ENCODE results near the gene MYCBP2.

DNA sequence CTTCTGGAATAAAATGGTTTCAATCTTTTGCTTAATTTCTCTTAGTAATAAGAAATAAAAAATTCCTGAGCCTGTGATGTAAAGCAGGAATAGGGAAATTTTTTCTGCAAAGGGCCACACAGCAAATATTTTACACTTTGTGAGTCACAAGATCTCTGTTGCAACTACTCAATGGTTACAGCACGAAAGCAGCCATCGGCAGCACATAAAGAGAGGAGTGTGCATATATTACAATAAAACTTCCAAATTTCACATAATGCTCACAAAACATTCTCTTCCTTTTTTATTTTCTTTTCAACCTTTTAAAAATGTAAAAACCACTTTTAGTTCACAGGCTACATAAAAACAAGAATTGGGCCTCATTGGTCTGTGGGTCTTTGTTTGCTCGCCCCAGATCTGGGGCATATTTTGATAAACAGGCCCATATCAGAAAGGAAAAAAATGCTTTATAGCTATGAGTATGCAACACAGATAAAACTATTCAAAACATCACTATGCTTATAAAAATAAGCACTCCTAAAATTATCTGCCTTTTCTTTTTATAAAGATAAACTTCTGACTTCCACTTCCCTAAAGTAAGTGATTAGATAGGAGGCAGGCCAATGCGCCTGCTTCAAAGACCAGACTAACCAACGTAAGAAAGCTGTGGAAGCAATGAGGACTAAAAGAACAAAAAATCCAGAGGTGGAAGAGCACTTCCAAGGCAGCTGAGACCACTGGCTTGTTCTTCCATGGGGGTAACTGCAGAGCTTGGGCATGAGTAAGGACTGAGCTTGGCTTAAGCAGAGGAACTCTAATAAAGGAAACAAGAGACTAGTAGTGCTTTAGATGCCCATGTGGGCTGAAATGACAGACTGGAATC is 26.5 kb downstream of the MYCBP2 start:
- TF ChIP-seq, protein P1, sequence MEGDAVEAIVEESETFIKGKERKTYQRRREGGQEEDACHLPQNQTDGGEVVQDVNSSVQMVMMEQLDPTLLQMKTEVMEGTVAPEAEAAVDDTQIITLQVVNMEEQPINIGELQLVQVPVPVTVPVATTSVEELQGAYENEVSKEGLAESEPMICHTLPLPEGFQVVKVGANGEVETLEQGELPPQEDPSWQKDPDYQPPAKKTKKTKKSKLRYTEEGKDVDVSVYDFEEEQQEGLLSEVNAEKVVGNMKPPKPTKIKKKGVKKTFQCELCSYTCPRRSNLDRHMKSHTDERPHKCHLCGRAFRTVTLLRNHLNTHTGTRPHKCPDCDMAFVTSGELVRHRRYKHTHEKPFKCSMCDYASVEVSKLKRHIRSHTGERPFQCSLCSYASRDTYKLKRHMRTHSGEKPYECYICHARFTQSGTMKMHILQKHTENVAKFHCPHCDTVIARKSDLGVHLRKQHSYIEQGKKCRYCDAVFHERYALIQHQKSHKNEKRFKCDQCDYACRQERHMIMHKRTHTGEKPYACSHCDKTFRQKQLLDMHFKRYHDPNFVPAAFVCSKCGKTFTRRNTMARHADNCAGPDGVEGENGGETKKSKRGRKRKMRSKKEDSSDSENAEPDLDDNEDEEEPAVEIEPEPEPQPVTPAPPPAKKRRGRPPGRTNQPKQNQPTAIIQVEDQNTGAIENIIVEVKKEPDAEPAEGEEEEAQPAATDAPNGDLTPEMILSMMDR (conservative IDR thresholded peaks at IDR 0.05; ENCODE audit: low read depth, low read length): no peak
- no peak for TF ChIP-seq EZH2 (IDR thresholded peaks at IDR 0.05; ENCODE audit: borderline replicate concordance, low read depth, low read length, poor library complexity, severe bottlenecking)
